ENCODE results near the gene GRM5. TPM values are rescaled to one million over a fixed set of nuclear protein-coding genes. Genes with fewer than 3 reads are reported as not detected.
"Not testable (repeated sequence)": the region's sequence is repeated elsewhere in the genome, so short reads cannot be mapped to it uniquely, and the experiment has no call there.

GRM5 gene
- not detected for total RNA-seq
- polyA plus RNA-seq = not detected

- H3K36me3 ChIP-seq (ENCODE audit: control insufficient read depth in 4 of 4, insufficient read depth in 3 of 4, low read depth in 1 of 4, low read length in 3 of 4); H3K9me3 ChIP-seq (ENCODE audit: control insufficient read depth in 4 of 4, low read length in 3 of 4); H3K4me1 ChIP-seq (ENCODE audit: control insufficient read depth in 4 of 4, insufficient read depth in 4 of 4, low read length in 3 of 4); H3K4me3 ChIP-seq (ENCODE audit: low read depth in 1 of 3, low read length in 3 of 3); DNase-seq (ENCODE audit: low spot score); H3K9ac ChIP-seq (ENCODE audit: low read depth in 1 of 2, low read length in 2 of 2); H3K27ac ChIP-seq (ENCODE audit: low read depth in 1 of 2, low read length in 2 of 2); H3K27me3 ChIP-seq (ENCODE audit: control insufficient read depth in 4 of 4, insufficient read depth in 4 of 4, low read length in 3 of 4): not testable (repeated sequence)
- 5% methylated on average over 47 of the region's 47 CpGs for WGBS
Observed at GRCh38 chr11:89065651-89066201, at the start of gene GRM5. Gene GRM5 (minus strand): TSS chr11:89065982. CDS start chr11:89047872, 18,110 bp downstream.

- DNase-seq (ENCODE audit: low spot score) = not testable (repeated sequence)
Observed at GRCh38 chr11:89097956-89098355, 32.2 kb upstream of the GRM5 start.

GRCh38 chr11:89093806-89094205, 28.0 kb upstream of the GRM5 start:
- WGBS = 46% methylated on average over 2 of the region's 2 CpGs
- H3K9me3 ChIP-seq (ENCODE audit: control insufficient read depth in 4 of 4, low read length in 3 of 4); H3K4me1 ChIP-seq (ENCODE audit: control insufficient read depth in 4 of 4, insufficient read depth in 4 of 4, low read length in 3 of 4); DNase-seq (ENCODE audit: low spot score); H3K27ac ChIP-seq (ENCODE audit: low read depth in 1 of 2, low read length in 2 of 2); H3K9ac ChIP-seq (ENCODE audit: low read depth in 1 of 2, low read length in 2 of 2); H3K36me3 ChIP-seq (ENCODE audit: control insufficient read depth in 4 of 4, insufficient read depth in 3 of 4, low read depth in 1 of 4, low read length in 3 of 4); H3K4me3 ChIP-seq (ENCODE audit: low read depth in 1 of 3, low read length in 3 of 3); H3K27me3 ChIP-seq (ENCODE audit: control insufficient read depth in 4 of 4, insufficient read depth in 4 of 4, low read length in 3 of 4): not testable (repeated sequence)

More at GRCh38 chr11:89097956-89098355, 32.2 kb upstream of the GRM5 start:
- TF ChIP-seq RAD21 (IDR thresholded peaks at IDR 0.05) (peak; percentile 75 to 80), CTCF (IDR thresholded peaks at IDR 0.05; ENCODE audit: low read depth, low read length, missing input control) (peak; percentile 64)
- not testable (repeated sequence) for H3K27me3 ChIP-seq (ENCODE audit: control insufficient read depth in 4 of 4, insufficient read depth in 4 of 4, low read length in 3 of 4); H3K4me1 ChIP-seq (ENCODE audit: control insufficient read depth in 4 of 4, insufficient read depth in 4 of 4, low read length in 3 of 4); H3K4me3 ChIP-seq (ENCODE audit: low read depth in 1 of 3, low read length in 3 of 3); H3K9me3 ChIP-seq (ENCODE audit: control insufficient read depth in 4 of 4, low read length in 3 of 4); H3K36me3 ChIP-seq (ENCODE audit: control insufficient read depth in 4 of 4, insufficient read depth in 3 of 4, low read depth in 1 of 4, low read length in 3 of 4); H3K9ac ChIP-seq (ENCODE audit: low read depth in 1 of 2, low read length in 2 of 2); H3K27ac ChIP-seq (ENCODE audit: low read depth in 1 of 2, low read length in 2 of 2)
- WGBS = 96% methylated on average over 1 of the region's 1 CpG

GRCh38 chr11:89084951-89085350, 19.2 kb upstream of the GRM5 start:
- WGBS = 69% methylated on average over 3 of the region's 3 CpGs
- not testable (repeated sequence) for DNase-seq (ENCODE audit: low spot score); H3K27me3 ChIP-seq (ENCODE audit: control insufficient read depth in 4 of 4, insufficient read depth in 4 of 4, low read length in 3 of 4); H3K9me3 ChIP-seq (ENCODE audit: control insufficient read depth in 4 of 4, low read length in 3 of 4); H3K4me1 ChIP-seq (ENCODE audit: control insufficient read depth in 4 of 4, insufficient read depth in 4 of 4, low read length in 3 of 4); H3K36me3 ChIP-seq (ENCODE audit: control insufficient read depth in 4 of 4, insufficient read depth in 3 of 4, low read depth in 1 of 4, low read length in 3 of 4); H3K27ac ChIP-seq (ENCODE audit: low read depth in 1 of 2, low read length in 2 of 2); H3K9ac ChIP-seq (ENCODE audit: low read depth in 1 of 2, low read length in 2 of 2); H3K4me3 ChIP-seq (ENCODE audit: low read depth in 1 of 3, low read length in 3 of 3)

- 42% methylated on average over 1 of the region's 1 CpG for WGBS
- H3K9ac ChIP-seq (ENCODE audit: low read depth in 1 of 2, low read length in 2 of 2); DNase-seq (ENCODE audit: low spot score); H3K4me3 ChIP-seq (ENCODE audit: low read depth in 1 of 3, low read length in 3 of 3); H3K4me1 ChIP-seq (ENCODE audit: control insufficient read depth in 4 of 4, insufficient read depth in 4 of 4, low read length in 3 of 4); H3K27me3 ChIP-seq (ENCODE audit: control insufficient read depth in 4 of 4, insufficient read depth in 4 of 4, low read length in 3 of 4); H3K9me3 ChIP-seq (ENCODE audit: control insufficient read depth in 4 of 4, low read length in 3 of 4); H3K36me3 ChIP-seq (ENCODE audit: control insufficient read depth in 4 of 4, insufficient read depth in 3 of 4, low read depth in 1 of 4, low read length in 3 of 4); H3K27ac ChIP-seq (ENCODE audit: low read depth in 1 of 2, low read length in 2 of 2): not testable (repeated sequence)
Observed at GRCh38 chr11:89070911-89071310, 5.1 kb upstream of the GRM5 start.
